Measurements from ENCODE around the gene NPPC. TPM values are rescaled to one million over a fixed set of nuclear protein-coding genes. Genes with fewer than 3 reads are reported as not detected.
A peak's percentile ranks its signal among the peaks of the same experiment; 100 is the strongest.

Gene NPPC
- polyA plus RNA-seq, 3 donors = not detected

DNA sequence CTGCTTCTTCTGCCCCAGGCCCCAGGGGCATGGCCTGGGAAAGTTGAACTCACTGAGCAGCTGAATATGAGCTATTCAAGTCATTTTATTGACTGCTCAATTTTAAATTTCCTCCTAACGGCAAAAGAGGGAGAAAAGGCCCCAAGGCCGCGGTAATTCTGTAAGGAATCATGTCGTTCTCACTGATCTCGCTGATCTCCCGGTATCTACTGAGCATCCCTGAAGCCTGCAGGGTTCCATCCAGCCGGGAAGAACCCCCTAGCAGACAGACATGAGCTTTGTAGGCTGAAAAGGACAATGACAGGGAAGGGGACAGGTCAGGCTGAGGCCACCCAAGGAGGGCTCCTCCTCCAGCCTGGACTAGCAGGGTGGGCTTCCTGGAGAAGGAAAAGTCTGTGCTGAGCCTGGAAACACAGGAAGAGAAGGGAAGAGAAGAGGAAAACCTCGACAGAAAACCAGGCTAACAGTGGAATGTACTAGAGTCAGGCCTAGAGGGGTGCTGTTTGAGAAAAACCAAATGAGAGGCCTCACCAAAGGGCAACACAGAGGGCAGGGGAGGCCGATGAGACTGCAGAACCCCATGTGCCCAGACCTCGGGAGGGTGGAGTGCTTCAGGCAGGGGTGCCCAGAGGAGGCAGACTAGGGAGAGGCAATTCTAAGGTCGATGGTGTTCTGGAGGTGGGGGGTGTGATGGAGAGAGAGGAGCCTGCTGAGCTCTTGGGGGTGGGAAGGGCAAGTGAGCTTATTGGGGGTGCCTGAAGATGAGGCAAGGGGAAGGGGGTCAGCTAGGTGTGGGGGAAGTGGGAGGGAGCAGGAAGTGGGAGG, 2.9 kb upstream of the NPPC start:
- H3K27me3 ChIP-seq (ENCODE audit: control insufficient read depth in 2 of 2, insufficient read depth in 2 of 2, low read length in 2 of 2) = peaks cover 28 to 56% of the 10 kb centered on the region in 2 donors
- TF ChIP-seq, protein P1, sequence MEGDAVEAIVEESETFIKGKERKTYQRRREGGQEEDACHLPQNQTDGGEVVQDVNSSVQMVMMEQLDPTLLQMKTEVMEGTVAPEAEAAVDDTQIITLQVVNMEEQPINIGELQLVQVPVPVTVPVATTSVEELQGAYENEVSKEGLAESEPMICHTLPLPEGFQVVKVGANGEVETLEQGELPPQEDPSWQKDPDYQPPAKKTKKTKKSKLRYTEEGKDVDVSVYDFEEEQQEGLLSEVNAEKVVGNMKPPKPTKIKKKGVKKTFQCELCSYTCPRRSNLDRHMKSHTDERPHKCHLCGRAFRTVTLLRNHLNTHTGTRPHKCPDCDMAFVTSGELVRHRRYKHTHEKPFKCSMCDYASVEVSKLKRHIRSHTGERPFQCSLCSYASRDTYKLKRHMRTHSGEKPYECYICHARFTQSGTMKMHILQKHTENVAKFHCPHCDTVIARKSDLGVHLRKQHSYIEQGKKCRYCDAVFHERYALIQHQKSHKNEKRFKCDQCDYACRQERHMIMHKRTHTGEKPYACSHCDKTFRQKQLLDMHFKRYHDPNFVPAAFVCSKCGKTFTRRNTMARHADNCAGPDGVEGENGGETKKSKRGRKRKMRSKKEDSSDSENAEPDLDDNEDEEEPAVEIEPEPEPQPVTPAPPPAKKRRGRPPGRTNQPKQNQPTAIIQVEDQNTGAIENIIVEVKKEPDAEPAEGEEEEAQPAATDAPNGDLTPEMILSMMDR (IDR thresholded peaks at IDR 0.05) = no peak
- no peak for DNase-seq
- H3K9me3 ChIP-seq (replicated peaks in 1 of 2; ENCODE audit: control insufficient read depth in 1 of 2, insufficient read depth in 1 of 2, low read length in 2 of 2) = peaks cover 0 to 18% of the 10 kb centered on the region in 2 donors
- Mint-ChIP-seq H3K9me3 (peaks cover 0 to 11% (median 2%) of the 10 kb centered on the region in 7 donors), H3K36me3 (peaks cover 0 to 4% of the 10 kb centered on the region in 2 donors), H3K27me3 (ENCODE audit: low read depth in 3 of 3) (peaks cover 45 to 61% (median 47%) of the 10 kb centered on the region in 3 donors), H3K27ac (peak overlapping the region in 2 of 7 donors; percentile 46 to 73), H3K4me3 (peak overlapping the region in 1 of 2 donors; percentile 42), H3K4me1 (peaks cover 12% of the 10 kb centered on the region)
- H3K36me3 ChIP-seq (replicated peaks in 1 of 2; ENCODE audit: control insufficient read depth in 1 of 2, insufficient read depth in 2 of 2, low read length in 2 of 2) = no peaks in the 10 kb centered on the region
- 93% methylated on average over 11 of the region's 11 CpGs for WGBS (ENCODE audit: insufficient coverage)
- H3K4me2 ChIP-seq (replicated peaks; ENCODE audit: extremely low read depth, low read length, poor library complexity, severe bottlenecking) = no peak overlapping the region
- intact Hi-C loops (cut with micrococcal nuclease) = loop anchor here (10.0 kb wide), 2 partner anchors 206 to 216 kb away; no protein-coding TSS in a partner anchor
- no peaks in the 10 kb centered on the region for H4K20me1 ChIP-seq (ENCODE audit: insufficient read depth, low read length)
- H3K79me2 ChIP-seq (ENCODE audit: insufficient read depth, low read length) = no peaks in the 10 kb centered on the region
- H2AFZ ChIP-seq (ENCODE audit: insufficient read depth, low read depth, low read length, poor library complexity, severe bottlenecking) = no peak overlapping the region
- no peak overlapping the region for H3K27ac ChIP-seq (ENCODE audit: low read depth in 1 of 2, low read length in 2 of 2)
- no peak overlapping the region for H3K9ac ChIP-seq (ENCODE audit: insufficient read depth, low read length, poor library complexity, severe bottlenecking)
- no peak overlapping the region for H3K4me3 ChIP-seq (replicated peaks in 1 of 3; ENCODE audit: low read depth in 2 of 3, low read length in 3 of 3)
- H3K4me1 ChIP-seq (ENCODE audit: control insufficient read depth in 1 of 2, insufficient read depth in 2 of 2, low read length in 2 of 2) = peaks cover 16 to 24% of the 10 kb centered on the region in 2 donors

DNA sequence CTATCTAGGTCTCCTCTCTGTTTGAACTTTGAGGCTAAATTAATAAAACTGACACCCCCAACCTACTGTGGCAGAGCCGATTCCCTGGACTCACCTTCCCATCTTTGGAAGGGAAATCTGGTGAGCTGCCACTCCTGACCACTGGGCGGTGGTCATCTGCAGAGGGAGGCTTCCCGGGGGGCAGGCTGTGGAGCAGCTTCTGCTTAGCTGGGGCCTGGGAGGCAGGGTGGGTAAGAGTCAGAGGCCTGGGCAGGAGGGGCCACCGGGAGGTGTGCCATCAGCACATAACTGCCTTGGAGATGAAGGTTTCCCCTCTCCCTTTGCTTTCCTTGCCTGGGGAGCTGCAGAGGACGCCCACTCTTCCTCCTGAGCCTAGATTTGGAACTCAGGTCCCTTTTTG, 2.3 kb upstream of the NPPC start:
- H3K79me2 ChIP-seq (ENCODE audit: insufficient read depth, low read length) = no peaks in the 10 kb centered on the region
- peaks cover 0 to 18% of the 10 kb centered on the region in 2 donors for H3K9me3 ChIP-seq (replicated peaks in 1 of 2; ENCODE audit: control insufficient read depth in 1 of 2, insufficient read depth in 1 of 2, low read length in 2 of 2)
- H3K9ac ChIP-seq (ENCODE audit: insufficient read depth, low read length, poor library complexity, severe bottlenecking) = no peak overlapping the region
- Mint-ChIP-seq H3K4me1 (peaks cover 12% of the 10 kb centered on the region), H3K4me3 (no peak overlapping the region), H3K27ac (no peak overlapping the region), H3K36me3 (peaks cover 0 to 4% of the 10 kb centered on the region in 2 donors), H3K9me3 (peaks cover 0 to 12% (median 2%) of the 10 kb centered on the region in 7 donors), H3K27me3 (ENCODE audit: low read depth in 3 of 3) (peaks cover 47 to 67% (median 53%) of the 10 kb centered on the region in 3 donors)
- H2AFZ ChIP-seq (ENCODE audit: insufficient read depth, low read depth, low read length, poor library complexity, severe bottlenecking) = no peak overlapping the region
- intact Hi-C loops (cut with micrococcal nuclease) = loop anchor here (10.0 kb wide), 2 partner anchors 206 to 216 kb away; no protein-coding TSS in a partner anchor
- H4K20me1 ChIP-seq (ENCODE audit: insufficient read depth, low read length) = no peaks in the 10 kb centered on the region
- H3K27ac ChIP-seq (ENCODE audit: low read depth in 1 of 2, low read length in 2 of 2) = no peak overlapping the region
- no peak for DNase-seq
- H3K4me1 ChIP-seq (ENCODE audit: control insufficient read depth in 1 of 2, insufficient read depth in 2 of 2, low read length in 2 of 2) = peaks cover 16 to 24% of the 10 kb centered on the region in 2 donors
- WGBS (ENCODE audit: insufficient coverage) = 96% methylated on average over 3 of the region's 5 CpGs
- no peak overlapping the region for H3K4me3 ChIP-seq (replicated peaks in 1 of 3; ENCODE audit: low read depth in 2 of 3, low read length in 3 of 3)
- H3K27me3 ChIP-seq (ENCODE audit: control insufficient read depth in 2 of 2, insufficient read depth in 2 of 2, low read length in 2 of 2) = peaks cover 28 to 62% of the 10 kb centered on the region in 2 donors
- H3K4me2 ChIP-seq (replicated peaks; ENCODE audit: extremely low read depth, low read length, poor library complexity, severe bottlenecking) = no peak overlapping the region
- TF ChIP-seq, protein P1 (IDR thresholded peaks at IDR 0.05) = no peak
- H3K36me3 ChIP-seq (replicated peaks in 1 of 2; ENCODE audit: control insufficient read depth in 1 of 2, insufficient read depth in 2 of 2, low read length in 2 of 2) = no peaks in the 10 kb centered on the region

Measured in CD14-positive monocyte (primary cell).